CD4-positive, alpha-beta T cell treated with Interleukin-21 for 1 hour (primary cell): ENCODE data around the gene CYP26B1.

Source experiments
- DNase-seq: peaks from one replicate; pipeline ENCODE4 v3.0.0-alpha.2; 2020

Gene CYP26B1

GRCh38 chr2:72153924-72154323, 6.3 kb upstream of the CYP26B1 start:
- no peak for DNase-seq

GRCh38 chr2:72153026-72153791, 5.5 kb upstream of the CYP26B1 start:
- DNase-seq, result no peak

- no peak for DNase-seq
Observed at GRCh38 chr2:72150861-72151356, 3.2 kb upstream of the CYP26B1 start.

GRCh38 chr2:72150157-72150860, 2.6 kb upstream of the CYP26B1 start:
- DNase-seq, result peak; percentile 59

GRCh38 chr2:72149556-72150156, 2.0 kb upstream of the CYP26B1 start:
- no peak for DNase-seq

- no peak for DNase-seq
Observed at GRCh38 chr2:72148837-72149555, 1.3 kb upstream of the CYP26B1 start.

- DNase-seq, result no peak
Observed at GRCh38 chr2:72148003-72148836, 558 bp upstream of the CYP26B1 start.

- DNase-seq, result no peak
Observed at GRCh38 chr2:72146347-72147302, 1.0 kb downstream of the CYP26B1 start.

- no peak for DNase-seq
Observed at GRCh38 chr2:72145658-72146329, 1.9 kb downstream of the CYP26B1 start.

- DNase-seq, result no peak
Observed at GRCh38 chr2:72145289-72145657, 2.4 kb downstream of the CYP26B1 start.

GRCh38 chr2:72144632-72145288, 2.9 kb downstream of the CYP26B1 start:
- DNase-seq, result no peak

GRCh38 chr2:72144274-72144631, 3.4 kb downstream of the CYP26B1 start:
- DNase-seq, result no peak

GRCh38 chr2:72143441-72144273, 4.0 kb downstream of the CYP26B1 start:
- DNase-seq, result no peak

GRCh38 chr2:72142570-72143440, 4.9 kb downstream of the CYP26B1 start:
- DNase-seq, result no peak

GRCh38 chr2:72141881-72142451, 5.7 kb downstream of the CYP26B1 start:
- no peak for DNase-seq

- no peak for DNase-seq
Observed at GRCh38 chr2:72141032-72141645, 6.5 kb downstream of the CYP26B1 start.

GRCh38 chr2:72140621-72140960, 7.1 kb downstream of the CYP26B1 start:
- DNase-seq, result no peak
